ENCODE data around the gene SYNE2. TPM values are rescaled to one million over a fixed set of nuclear protein-coding genes. Genes with fewer than 3 reads are reported as not detected.

The SYNE2 gene
- total and polyA plus RNA-seq, 2 of the 8 experiments (the other 6 are each of a cell fraction or from before 2014, with no cell fraction given), result 32.6 to 46.1 TPM

DNA sequence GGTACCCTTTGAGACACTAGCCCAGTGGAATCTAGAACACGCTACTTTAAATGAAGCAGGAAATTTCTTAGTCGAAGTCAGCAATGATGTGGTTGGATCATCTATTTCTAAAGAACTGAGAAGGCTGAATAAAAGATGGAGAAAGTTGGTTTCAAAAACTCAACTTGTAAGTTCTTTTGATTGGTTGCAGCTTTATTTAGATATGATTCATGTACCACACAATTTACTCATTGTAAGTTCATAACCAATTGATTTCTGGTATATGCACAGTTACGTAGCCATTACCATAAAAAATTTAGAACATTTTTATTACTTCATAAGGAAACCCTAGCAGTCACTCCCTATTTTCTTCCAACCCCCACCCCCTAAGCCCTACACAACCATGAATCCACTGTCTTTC, 129.8 kb downstream of the SYNE2 start:
- Histone ChIP-seq H3K79me2 (ENCODE audit: control insufficient read depth in 1 of 2, insufficient read depth in 2 of 2, low read length in 2 of 2) (no peaks in the 10 kb centered on the region), H2BK12ac (ENCODE audit: low read depth, low read length) (no peak overlapping the region), H3K27me3 (replicated peaks in 1 of 4; ENCODE audit: control insufficient read depth in 3 of 4, extremely low read depth in 1 of 4, insufficient read depth in 3 of 4, low read length in 3 of 4) (no peaks in the 10 kb centered on the region), H3K9me3 (ENCODE audit: insufficient read depth in 2 of 2, low read depth in 1 of 2, low read length in 1 of 2) (no peaks in the 10 kb centered on the region), H3K4me3 (ENCODE audit: extremely low read depth in 1 of 4, insufficient read depth in 2 of 4, low read depth in 3 of 4, low read length in 4 of 4) (no peak overlapping the region), H2AK5ac (ENCODE audit: low read depth, low read length) (no peak overlapping the region), H4K91ac (replicated peaks; ENCODE audit: insufficient read length, low read length) (no peak overlapping the region), H2BK20ac (ENCODE audit: low read length) (no peak overlapping the region), H2BK15ac (ENCODE audit: low read length) (no peak overlapping the region), H3K4me1 (replicated peaks in 1 of 4; ENCODE audit: control insufficient read depth in 3 of 4, insufficient read depth in 4 of 4, low read length in 3 of 4) (no peaks in the 10 kb centered on the region), H3K14ac (ENCODE audit: insufficient read length) (no peak overlapping the region), H3K4ac (replicated peaks; ENCODE audit: insufficient read length, low read depth, low read length) (no peak overlapping the region), H3K79me1 (ENCODE audit: low read depth, low read length) (no peaks in the 10 kb centered on the region), H4K8ac (ENCODE audit: extremely low read depth, insufficient read depth, low read length) (no peak overlapping the region), H3K9ac (replicated peaks in 1 of 4; ENCODE audit: extremely low read depth in 1 of 4, low read depth in 3 of 4, low read length in 3 of 4) (no peak overlapping the region), H3K4me2 (ENCODE audit: insufficient read depth in 1 of 2, low read depth in 2 of 2, low read length in 2 of 2) (no peak overlapping the region), H3K56ac (replicated peaks; ENCODE audit: insufficient read length, low read depth, low read length) (no peak overlapping the region), H3K23ac (ENCODE audit: insufficient read length) (no peak overlapping the region), H3K27ac (ENCODE audit: low read depth, low read length) (no peak overlapping the region), H4K20me1 (replicated peaks in 1 of 2; ENCODE audit: control insufficient read depth in 1 of 2, insufficient read depth in 2 of 2, low read length in 2 of 2) (no peaks in the 10 kb centered on the region), H2BK120ac (replicated peaks; ENCODE audit: low read depth, low read length) (no peak overlapping the region), H3K23me2 (ENCODE audit: low read depth, low read length) (no peaks in the 10 kb centered on the region), H3K36me3 (ENCODE audit: control insufficient read depth in 2 of 4, insufficient read depth in 4 of 4, low read length in 3 of 4) (peaks cover 0 to 15% (median 0%) of the 10 kb centered on the region in 4 experiments; a peak in 1 of 8 replicates), H3K18ac (ENCODE audit: extremely low read depth, low read length) (no peak overlapping the region), H2BK5ac (ENCODE audit: low read depth, low read length) (no peak overlapping the region), H2AFZ (ENCODE audit: low read length) (no peak overlapping the region), H4K5ac (ENCODE audit: insufficient read length, low read depth, low read length) (no peak overlapping the region)
- CTCF ChIA-PET (ENCODE audit: partially characterized antibody), result no interaction called here
- FAIRE-seq (no peak), DNase-seq (ENCODE audit: low read depth in 1 of 2, low spot score in 2 of 2) (no peak)
- 97% methylated on average over 3 of the region's 3 CpGs; no CpG with 5 or more reads in 1 of the 2 experiments for WGBS, 2 experiments (ENCODE audit: extremely low coverage in 1 of 2, insufficient coverage in 1 of 2, insufficient read length in 1 of 2, insufficient replicate concordance in 2 of 2, low coverage in 1 of 2, low lambda C conversion rate in 2 of 2, missing lambda C conversion rate in 1 of 2)
- POLR2A ChIA-PET (ENCODE audit: partially characterized antibody), result interaction anchor here (0.6 kb wide), 1 partner anchor 213 kb away, joined by 3 read pairs; no protein-coding TSS in a partner anchor
- TF ChIP-seq, protein P1, sequence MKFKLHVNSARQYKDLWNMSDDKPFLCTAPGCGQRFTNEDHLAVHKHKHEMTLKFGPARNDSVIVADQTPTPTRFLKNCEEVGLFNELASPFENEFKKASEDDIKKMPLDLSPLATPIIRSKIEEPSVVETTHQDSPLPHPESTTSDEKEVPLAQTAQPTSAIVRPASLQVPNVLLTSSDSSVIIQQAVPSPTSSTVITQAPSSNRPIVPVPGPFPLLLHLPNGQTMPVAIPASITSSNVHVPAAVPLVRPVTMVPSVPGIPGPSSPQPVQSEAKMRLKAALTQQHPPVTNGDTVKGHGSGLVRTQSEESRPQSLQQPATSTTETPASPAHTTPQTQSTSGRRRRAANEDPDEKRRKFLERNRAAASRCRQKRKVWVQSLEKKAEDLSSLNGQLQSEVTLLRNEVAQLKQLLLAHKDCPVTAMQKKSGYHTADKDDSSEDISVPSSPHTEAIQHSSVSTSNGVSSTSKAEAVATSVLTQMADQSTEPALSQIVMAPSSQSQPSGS (IDR thresholded peaks at IDR 0.05; ENCODE audit: low read length), result no peak
- no peak for TF ChIP-seq TAF7 (optimal IDR thresholded peaks at IDR 0.05; ENCODE audit: borderline replicate concordance, low read depth, low read length)
- no peak for TF ChIP-seq FOSL1 (IDR thresholded peaks at IDR 0.05; ENCODE audit: insufficient read depth, low read depth, low read length)
- TF ChIP-seq KDM4A (IDR thresholded peaks at IDR 0.05; ENCODE audit: low read depth, low read length, severe bottlenecking), result no peak
- no peak for TF ChIP-seq RFX5 (IDR thresholded peaks at IDR 0.05; ENCODE audit: borderline replicate concordance, low read depth, low read length)
- no peak for TF ChIP-seq CHD2 (IDR thresholded peaks at IDR 0.05; ENCODE audit: low read length)
- no peak for TF ChIP-seq EGR1 (IDR thresholded peaks at IDR 0.05; ENCODE audit: borderline replicate concordance, low read depth, low read length)
- no peak for TF ChIP-seq SIN3A (conservative IDR thresholded peaks at IDR 0.05 in 1 of 2, IDR thresholded peaks at IDR 0.05 in 1 of 2; ENCODE audit: low read depth in 1 of 2, low read length in 2 of 2)
- no peak for TF ChIP-seq CTBP2 (IDR thresholded peaks at IDR 0.05; ENCODE audit: borderline replicate concordance, insufficient read depth, insufficient read length, low read length)
- TF ChIP-seq RBBP5 (IDR thresholded peaks at IDR 0.05; ENCODE audit: borderline replicate concordance, low read depth, low read length), result no peak
- no peak for TF ChIP-seq EZH2 (IDR thresholded peaks at IDR 0.05; ENCODE audit: low read depth, low read length, severe bottlenecking)

All from H1 (cell line).